Measurements from ENCODE around the gene PDIA4. TPM values are rescaled to one million over a fixed set of nuclear protein-coding genes. Genes with fewer than 3 reads are reported as not detected.

The PDIA4 gene
- total RNA-seq, 1 donor from 2014 or later, result 414 TPM

- Histone ChIP-seq H3K27me3 (ENCODE audit: control insufficient read depth, insufficient read depth, low read length) (no peaks in the 10 kb centered on the region), H3K4me3 (ENCODE audit: low read depth, low read length) (no peak overlapping the region), H3K36me3 (ENCODE audit: control insufficient read depth, insufficient read depth, low read length) (peaks cover 39% of the 10 kb centered on the region)
- DNase-seq (ENCODE audit: low read depth), result no peak
- TF ChIP-seq CTCF (IDR thresholded peaks at IDR 0.05; ENCODE audit: insufficient read depth, low read length, severe bottlenecking), result no peak
- FAIRE-seq, result no peak
Observed at GRCh38 chr7:149003560-149004305, 24.6 kb downstream of the PDIA4 start.

- no peak for TF ChIP-seq CTCF (IDR thresholded peaks at IDR 0.05; ENCODE audit: insufficient read depth, low read length, severe bottlenecking)
- Histone ChIP-seq H3K4me3 (ENCODE audit: low read depth, low read length) (no peak overlapping the region), H3K36me3 (ENCODE audit: control insufficient read depth, insufficient read depth, low read length) (peaks cover 37% of the 10 kb centered on the region), H3K27me3 (ENCODE audit: control insufficient read depth, insufficient read depth, low read length) (no peaks in the 10 kb centered on the region)
- FAIRE-seq (no peak), DNase-seq (ENCODE audit: low read depth) (no peak)
Observed at GRCh38 chr7:149003018-149003417, 25.3 kb downstream of the PDIA4 start.

GRCh38 chr7:149002604-149003003 lies 25.7 kb downstream of the PDIA4 start:
- Histone ChIP-seq H3K36me3 (ENCODE audit: control insufficient read depth, insufficient read depth, low read length) (peaks cover 33% of the 10 kb centered on the region), H3K4me3 (ENCODE audit: low read depth, low read length) (no peak overlapping the region), H3K27me3 (ENCODE audit: control insufficient read depth, insufficient read depth, low read length) (no peaks in the 10 kb centered on the region)
- TF ChIP-seq CTCF (IDR thresholded peaks at IDR 0.05; ENCODE audit: insufficient read depth, low read length, severe bottlenecking), result no peak
- DNase-seq (ENCODE audit: low read depth) (no peak), FAIRE-seq (no peak)

GRCh38 chr7:149001427-149002068 lies 26.8 kb downstream of the PDIA4 start:
- FAIRE-seq, result no peak

GRCh38 chr7:149000961-149001360 lies 27.3 kb downstream of the PDIA4 start:
- DNase-seq (ENCODE audit: low read depth) (no peak), FAIRE-seq (no peak)
- no peak overlapping the region for H3K4me3 ChIP-seq (ENCODE audit: low read depth, low read length)
- no peaks in the 10 kb centered on the region for H3K27me3 ChIP-seq (ENCODE audit: control insufficient read depth, insufficient read depth, low read length)
- H3K36me3 ChIP-seq (ENCODE audit: control insufficient read depth, insufficient read depth, low read length), result peaks cover 23% of the 10 kb centered on the region
- TF ChIP-seq CTCF (IDR thresholded peaks at IDR 0.05; ENCODE audit: insufficient read depth, low read length, severe bottlenecking), result no peak

More at GRCh38 chr7:149001427-149002068, 26.8 kb downstream of the PDIA4 start:
- no peak overlapping the region for H3K4me3 ChIP-seq (ENCODE audit: low read depth, low read length)
- no peak for DNase-seq (ENCODE audit: low read depth)
- TF ChIP-seq CTCF (IDR thresholded peaks at IDR 0.05; ENCODE audit: insufficient read depth, low read length, severe bottlenecking), result no peak
- H3K27me3 ChIP-seq (ENCODE audit: control insufficient read depth, insufficient read depth, low read length), result no peaks in the 10 kb centered on the region
- H3K36me3 ChIP-seq (ENCODE audit: control insufficient read depth, insufficient read depth, low read length), result peaks cover 28% of the 10 kb centered on the region
